ENCODE data around the gene ERVFRD-1.

ERVFRD-1 gene

DNA sequence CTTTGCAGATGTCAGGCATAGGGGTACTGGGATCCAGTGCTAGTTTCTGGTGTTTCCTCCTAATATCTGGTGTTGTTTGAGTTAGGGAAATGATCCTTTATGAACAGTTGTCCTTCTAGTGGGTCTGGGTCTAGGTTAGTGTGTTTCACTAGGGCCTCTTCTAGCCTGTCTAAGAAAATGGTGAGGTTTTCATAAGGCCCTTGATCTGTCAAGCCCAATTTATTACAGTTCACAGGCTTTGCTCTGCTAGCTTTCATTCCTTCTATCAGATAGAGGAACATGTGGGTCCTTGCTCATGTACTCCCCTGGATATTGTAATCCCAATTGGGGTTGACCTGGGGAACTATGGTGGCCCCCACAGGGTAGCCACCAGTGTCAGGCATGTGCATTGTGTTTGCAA lies 2.8 kb downstream of the ERVFRD-1 start:
- ChIA-PET CTCF (no interaction called here), POLR2A (no interaction called here)
- no peak overlapping the region for H3K4me3 ChIP-seq (ENCODE audit: low read depth, low read length)
- TF ChIP-seq, protein P1, sequence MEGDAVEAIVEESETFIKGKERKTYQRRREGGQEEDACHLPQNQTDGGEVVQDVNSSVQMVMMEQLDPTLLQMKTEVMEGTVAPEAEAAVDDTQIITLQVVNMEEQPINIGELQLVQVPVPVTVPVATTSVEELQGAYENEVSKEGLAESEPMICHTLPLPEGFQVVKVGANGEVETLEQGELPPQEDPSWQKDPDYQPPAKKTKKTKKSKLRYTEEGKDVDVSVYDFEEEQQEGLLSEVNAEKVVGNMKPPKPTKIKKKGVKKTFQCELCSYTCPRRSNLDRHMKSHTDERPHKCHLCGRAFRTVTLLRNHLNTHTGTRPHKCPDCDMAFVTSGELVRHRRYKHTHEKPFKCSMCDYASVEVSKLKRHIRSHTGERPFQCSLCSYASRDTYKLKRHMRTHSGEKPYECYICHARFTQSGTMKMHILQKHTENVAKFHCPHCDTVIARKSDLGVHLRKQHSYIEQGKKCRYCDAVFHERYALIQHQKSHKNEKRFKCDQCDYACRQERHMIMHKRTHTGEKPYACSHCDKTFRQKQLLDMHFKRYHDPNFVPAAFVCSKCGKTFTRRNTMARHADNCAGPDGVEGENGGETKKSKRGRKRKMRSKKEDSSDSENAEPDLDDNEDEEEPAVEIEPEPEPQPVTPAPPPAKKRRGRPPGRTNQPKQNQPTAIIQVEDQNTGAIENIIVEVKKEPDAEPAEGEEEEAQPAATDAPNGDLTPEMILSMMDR (IDR thresholded peaks at IDR 0.05; ENCODE audit: insufficient read depth, low read length, missing control alignments): no peak
- no peak for DNase-seq (ENCODE audit: low read depth, low spot score)

DNA sequence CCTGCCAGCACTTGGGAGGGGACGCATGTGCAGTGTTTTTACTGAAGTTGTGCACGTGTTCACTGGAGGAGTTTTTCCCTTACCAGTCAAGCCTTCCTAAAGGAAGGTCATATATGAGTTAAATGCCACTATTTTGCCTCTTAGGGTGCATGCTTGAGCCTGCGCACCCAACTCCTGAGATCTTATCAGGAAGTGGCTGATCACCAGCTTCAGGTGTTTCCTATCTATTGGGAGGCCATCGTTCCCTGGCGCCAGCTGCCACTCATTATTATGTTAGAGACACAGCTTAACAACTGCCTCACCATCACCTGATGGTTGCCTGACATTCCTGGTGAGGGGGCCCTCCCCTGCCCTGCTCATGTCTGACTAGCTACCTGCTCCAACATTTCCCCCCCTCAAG lies 8.5 kb downstream of the ERVFRD-1 start:
- DNase-seq (ENCODE audit: low read depth, low spot score): no peak
- TF ChIP-seq, protein P1 (IDR thresholded peaks at IDR 0.05; ENCODE audit: insufficient read depth, low read length, missing control alignments): no peak
- CTCF ChIA-PET: interaction anchor here (2.0 kb wide), 1 partner anchor 8 kb away, joined by 7 read pairs; no protein-coding TSS in a partner anchor
- POLR2A ChIA-PET: no interaction called here
- no peak overlapping the region for H3K4me3 ChIP-seq (ENCODE audit: low read depth, low read length)

DNA sequence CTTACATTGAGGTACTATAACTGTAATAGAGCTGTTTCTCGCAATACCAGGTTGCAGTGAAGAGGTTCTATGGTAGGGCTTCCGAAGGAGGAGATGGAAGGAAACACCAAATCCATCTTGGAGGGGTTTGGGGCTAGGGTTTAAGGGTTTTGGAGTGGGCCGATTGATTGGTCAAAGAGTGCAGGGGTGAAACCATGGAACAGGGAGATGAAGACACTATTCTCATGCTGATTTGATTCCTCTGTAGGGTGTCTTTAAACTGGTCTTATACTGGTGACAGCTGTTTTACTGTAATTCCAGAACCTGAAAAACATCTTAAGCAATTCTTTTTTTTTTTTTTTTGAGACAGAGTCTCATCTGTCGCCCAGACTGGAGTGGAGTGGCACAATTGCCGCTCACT lies 10.1 kb downstream of the ERVFRD-1 start:
- POLR2A ChIA-PET: no interaction called here
- no peak for DNase-seq (ENCODE audit: low read depth, low spot score)
- no peak overlapping the region for H3K4me3 ChIP-seq (ENCODE audit: low read depth, low read length)
- TF ChIP-seq, protein P1 (IDR thresholded peaks at IDR 0.05; ENCODE audit: insufficient read depth, low read length, missing control alignments): no peak
- CTCF ChIA-PET: interaction anchor here (1.0 to 2.7 kb wide), 2 partner anchors 395 to 433 kb away, joined by 3 to 10 read pairs; no protein-coding TSS in a partner anchor

DNA sequence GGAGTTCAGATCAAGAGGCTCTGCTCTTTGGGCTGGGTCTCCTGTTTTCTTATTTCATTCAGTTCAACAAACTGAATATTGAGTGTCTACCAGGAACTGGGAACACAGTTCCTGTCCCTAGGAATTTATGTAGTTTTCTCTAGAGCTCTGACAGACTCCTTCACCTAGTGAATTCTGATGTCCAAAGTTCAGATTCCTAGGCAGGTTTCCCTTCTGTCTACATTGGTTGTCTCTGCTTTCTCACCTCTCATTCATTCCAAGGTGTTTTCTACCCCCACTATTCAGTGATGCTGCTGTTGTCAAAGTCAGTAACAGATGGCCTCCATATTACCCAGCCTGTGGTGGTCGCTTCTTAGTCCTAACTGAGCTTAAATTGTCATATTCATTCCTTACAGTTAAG lies 13.5 kb downstream of the ERVFRD-1 start:
- CTCF ChIA-PET: interaction anchor here (0.7 to 1.2 kb wide), 5 partner anchors 10 to 397 kb away, joined by 3 to 4 read pairs (median 3); no protein-coding TSS in a partner anchor
- TF ChIP-seq, protein P1 (IDR thresholded peaks at IDR 0.05; ENCODE audit: insufficient read depth, low read length, missing control alignments): no peak
- no peak for DNase-seq (ENCODE audit: low read depth, low spot score)
- H3K4me3 ChIP-seq (ENCODE audit: low read depth, low read length): no peak overlapping the region
- POLR2A ChIA-PET: no interaction called here

DNA sequence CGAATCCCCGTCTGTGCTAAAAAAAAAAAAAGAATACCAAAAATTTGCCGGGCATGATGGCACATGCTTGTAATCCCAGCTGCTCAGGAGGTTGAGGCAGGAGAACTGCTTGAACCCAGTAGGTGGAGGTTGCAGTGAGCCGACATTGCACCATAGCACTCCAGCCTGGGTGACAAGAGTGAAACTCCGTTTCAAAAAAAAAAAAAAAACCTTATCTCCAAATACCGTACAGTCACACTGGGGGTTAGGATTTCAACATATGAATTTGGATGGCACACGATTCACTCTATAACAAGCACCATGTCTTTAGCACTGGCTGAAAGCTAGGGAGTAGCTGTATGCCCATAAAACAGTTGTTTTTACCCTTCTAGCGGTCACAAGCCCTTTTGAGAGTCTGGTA lies 14.0 kb downstream of the ERVFRD-1 start:
- ChIA-PET POLR2A (no interaction called here), CTCF (interaction anchor here (0.7 to 2.9 kb wide), 6 partner anchors 9 to 398 kb away, joined by 3 to 22 read pairs (median 4); no protein-coding TSS in a partner anchor)
- H3K4me3 ChIP-seq (ENCODE audit: low read depth, low read length): no peak overlapping the region
- TF ChIP-seq, protein P1 (IDR thresholded peaks at IDR 0.05; ENCODE audit: insufficient read depth, low read length, missing control alignments): no peak
- DNase-seq (ENCODE audit: low read depth, low spot score): no peak

DNA sequence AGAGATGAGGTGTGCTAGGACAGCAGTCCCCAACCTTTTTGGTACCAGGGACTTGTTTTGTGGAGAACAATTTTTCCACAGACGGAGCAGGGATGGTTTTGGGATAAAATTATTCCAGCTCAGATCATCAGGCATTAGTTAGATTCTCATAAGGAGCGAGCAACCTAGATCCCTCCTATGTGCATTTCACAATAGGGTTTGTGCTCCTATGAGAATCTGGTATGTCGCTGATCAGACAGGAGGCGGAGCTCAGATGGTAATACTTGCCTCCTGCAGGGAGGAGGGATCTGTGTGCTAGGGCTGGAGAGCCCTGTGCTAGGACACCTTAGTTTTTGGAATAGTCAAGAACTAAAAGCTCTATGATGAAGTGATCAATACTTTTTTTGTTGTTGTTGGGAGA lies 15.4 kb downstream of the ERVFRD-1 start:
- TF ChIP-seq, protein P1 (IDR thresholded peaks at IDR 0.05; ENCODE audit: insufficient read depth, low read length, missing control alignments): no peak
- no peak overlapping the region for H3K4me3 ChIP-seq (ENCODE audit: low read depth, low read length)
- CTCF ChIA-PET: interaction anchor here (1.2 to 2.9 kb wide), 7 partner anchors 8 to 400 kb away, joined by 3 to 22 read pairs (median 9); no protein-coding TSS in a partner anchor
- POLR2A ChIA-PET: no interaction called here
- no peak for DNase-seq (ENCODE audit: low read depth, low spot score)

Data from AG04449 (cell line).